Measurements from ENCODE around the gene CP.

Gene CP

DNA sequence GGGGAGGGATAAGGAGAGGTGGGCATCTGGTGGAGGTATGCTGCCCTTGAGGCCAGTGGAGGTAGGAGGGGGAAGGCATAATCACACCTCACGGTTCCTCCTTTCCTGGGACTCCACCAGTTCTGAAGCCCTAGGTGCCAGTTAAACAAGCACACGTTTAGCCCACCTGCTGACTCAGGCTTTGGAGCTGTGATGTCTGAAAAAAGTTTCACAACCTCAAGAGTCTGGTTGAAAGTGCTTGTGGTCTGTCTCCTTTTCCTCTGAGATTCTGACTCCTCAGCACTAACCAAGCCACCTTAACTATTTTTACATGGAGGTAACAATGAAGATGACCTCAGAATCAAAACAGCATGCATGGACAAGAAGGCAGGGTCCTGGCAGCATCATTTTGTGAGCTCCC is 69.2 kb downstream of the CP start:
- H3K4me3 ChIP-seq (replicated peaks; ENCODE audit: low read depth, low read length): no peak overlapping the region
- TF ChIP-seq, protein P1, sequence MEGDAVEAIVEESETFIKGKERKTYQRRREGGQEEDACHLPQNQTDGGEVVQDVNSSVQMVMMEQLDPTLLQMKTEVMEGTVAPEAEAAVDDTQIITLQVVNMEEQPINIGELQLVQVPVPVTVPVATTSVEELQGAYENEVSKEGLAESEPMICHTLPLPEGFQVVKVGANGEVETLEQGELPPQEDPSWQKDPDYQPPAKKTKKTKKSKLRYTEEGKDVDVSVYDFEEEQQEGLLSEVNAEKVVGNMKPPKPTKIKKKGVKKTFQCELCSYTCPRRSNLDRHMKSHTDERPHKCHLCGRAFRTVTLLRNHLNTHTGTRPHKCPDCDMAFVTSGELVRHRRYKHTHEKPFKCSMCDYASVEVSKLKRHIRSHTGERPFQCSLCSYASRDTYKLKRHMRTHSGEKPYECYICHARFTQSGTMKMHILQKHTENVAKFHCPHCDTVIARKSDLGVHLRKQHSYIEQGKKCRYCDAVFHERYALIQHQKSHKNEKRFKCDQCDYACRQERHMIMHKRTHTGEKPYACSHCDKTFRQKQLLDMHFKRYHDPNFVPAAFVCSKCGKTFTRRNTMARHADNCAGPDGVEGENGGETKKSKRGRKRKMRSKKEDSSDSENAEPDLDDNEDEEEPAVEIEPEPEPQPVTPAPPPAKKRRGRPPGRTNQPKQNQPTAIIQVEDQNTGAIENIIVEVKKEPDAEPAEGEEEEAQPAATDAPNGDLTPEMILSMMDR (IDR thresholded peaks at IDR 0.05; ENCODE audit: low read depth, low read length, missing control alignments): no peak
- no peak for DNase-seq (ENCODE audit: extremely low read depth, low read depth)

DNA sequence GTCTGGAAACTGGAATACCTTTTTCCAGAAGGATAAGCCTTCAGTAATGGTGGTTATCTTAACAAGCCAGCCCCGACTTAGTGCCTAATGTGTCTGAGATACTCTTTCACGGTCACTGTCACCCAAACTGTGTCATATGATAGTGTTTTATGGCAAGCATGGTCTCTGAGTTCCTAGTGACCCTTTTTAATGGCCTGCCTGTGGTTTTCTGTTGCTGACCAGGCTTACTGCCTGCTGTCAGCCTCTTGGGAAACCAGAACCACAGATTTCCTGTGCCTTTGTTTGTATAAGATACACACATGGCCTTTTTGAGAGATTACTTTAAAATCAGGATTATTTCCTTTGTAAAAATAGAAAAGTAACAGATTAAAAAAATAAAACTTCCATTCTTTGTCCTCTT is 69.8 kb downstream of the CP start:
- no peak for DNase-seq (ENCODE audit: extremely low read depth, low read depth)
- TF ChIP-seq, protein P1 (IDR thresholded peaks at IDR 0.05; ENCODE audit: low read depth, low read length, missing control alignments): no peak
- H3K4me3 ChIP-seq (replicated peaks; ENCODE audit: low read depth, low read length): no peak overlapping the region

DNA sequence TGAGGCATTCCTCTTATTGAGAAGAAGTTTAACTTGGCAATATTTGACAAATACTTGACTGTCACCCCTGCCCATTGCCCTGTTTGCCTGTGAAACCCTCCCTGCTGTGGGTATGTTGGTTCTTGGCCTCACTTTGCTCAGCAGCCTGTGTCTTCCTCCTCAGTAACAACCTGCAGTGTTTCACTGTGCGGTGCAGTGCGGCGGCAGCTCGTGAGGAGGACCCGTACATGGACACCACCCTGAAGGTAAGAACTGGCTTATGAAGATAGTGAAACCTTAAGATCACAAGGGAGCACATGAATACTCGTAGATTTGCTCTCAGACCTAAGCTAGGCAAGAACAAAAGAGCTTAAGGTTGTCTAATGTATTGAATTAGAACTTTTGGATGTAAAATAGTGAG is 71.2 kb downstream of the CP start:
- DNase-seq (ENCODE audit: extremely low read depth, low read depth): no peak
- TF ChIP-seq, protein P1 (IDR thresholded peaks at IDR 0.05; ENCODE audit: low read depth, low read length, missing control alignments): no peak
- H3K4me3 ChIP-seq (replicated peaks; ENCODE audit: low read depth, low read length): no peak overlapping the region

DNA sequence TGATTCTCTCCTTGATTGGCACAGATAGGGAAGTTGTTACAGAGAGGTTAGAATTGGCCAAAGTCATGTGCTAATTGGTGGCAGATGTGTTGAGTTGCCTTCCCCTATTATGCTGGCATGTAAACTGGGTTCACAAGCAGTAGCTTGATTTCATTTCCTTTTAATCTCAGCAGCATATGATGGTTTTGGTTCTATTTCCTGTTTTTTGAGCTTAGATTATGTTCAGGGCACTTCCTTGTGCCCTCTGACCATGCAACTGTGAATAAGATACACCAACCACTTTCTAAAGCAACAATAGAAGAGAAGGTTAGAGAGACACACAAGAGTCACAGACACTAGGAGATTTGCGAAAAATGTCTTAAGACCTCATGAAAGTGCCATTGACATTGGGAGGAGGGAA is 75.7 kb downstream of the CP start:
- no peak for DNase-seq (ENCODE audit: extremely low read depth, low read depth)
- TF ChIP-seq, protein P1 (IDR thresholded peaks at IDR 0.05; ENCODE audit: low read depth, low read length, missing control alignments): no peak
- no peak overlapping the region for H3K4me3 ChIP-seq (replicated peaks; ENCODE audit: low read depth, low read length)

DNA sequence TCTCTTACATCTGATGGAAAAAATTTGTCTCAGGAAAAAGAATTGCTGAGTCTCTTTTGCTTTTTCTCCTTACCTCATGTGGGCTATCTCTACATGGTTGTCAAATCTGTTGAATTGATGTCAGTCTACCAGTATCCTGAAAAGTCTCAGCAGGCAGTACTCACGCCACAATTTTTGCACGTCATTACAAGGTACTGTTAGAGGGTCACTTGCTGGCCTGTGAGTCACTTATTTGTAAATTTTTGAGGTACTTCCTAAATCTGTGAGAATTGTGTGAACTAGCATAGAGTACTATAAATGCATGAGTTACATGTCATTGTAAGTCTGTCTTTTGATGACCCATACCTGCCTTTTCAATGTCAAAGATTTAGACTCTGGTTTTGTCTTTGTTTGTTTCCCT is 76.3 kb downstream of the CP start:
- DNase-seq (ENCODE audit: extremely low read depth, low read depth): no peak
- TF ChIP-seq, protein P1 (IDR thresholded peaks at IDR 0.05; ENCODE audit: low read depth, low read length, missing control alignments): no peak
- H3K4me3 ChIP-seq (replicated peaks; ENCODE audit: low read depth, low read length): no peak overlapping the region

DNA sequence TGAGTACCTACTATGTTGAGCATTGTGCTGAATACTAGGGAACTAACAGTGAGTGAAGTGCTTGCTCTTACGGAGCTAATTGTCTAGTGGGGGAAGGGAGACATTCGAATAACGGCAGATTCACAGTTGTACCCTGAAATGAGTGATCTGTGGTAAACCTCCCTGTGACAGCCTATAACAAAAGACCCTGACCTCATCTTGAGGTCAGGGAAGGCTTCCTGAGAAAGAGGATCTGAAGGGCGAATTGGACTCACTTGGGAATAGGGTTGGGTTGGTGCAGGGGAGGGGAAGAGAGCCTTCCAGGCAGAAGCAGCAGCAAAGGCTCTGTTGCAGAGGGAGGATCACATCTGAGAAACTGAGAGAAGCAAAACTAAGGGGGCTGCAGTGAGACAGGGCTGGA is 78.9 kb downstream of the CP start:
- no peak for DNase-seq (ENCODE audit: extremely low read depth, low read depth)
- no peak overlapping the region for H3K4me3 ChIP-seq (replicated peaks; ENCODE audit: low read depth, low read length)
- TF ChIP-seq, protein P1 (IDR thresholded peaks at IDR 0.05; ENCODE audit: low read depth, low read length, missing control alignments): no peak

DNA sequence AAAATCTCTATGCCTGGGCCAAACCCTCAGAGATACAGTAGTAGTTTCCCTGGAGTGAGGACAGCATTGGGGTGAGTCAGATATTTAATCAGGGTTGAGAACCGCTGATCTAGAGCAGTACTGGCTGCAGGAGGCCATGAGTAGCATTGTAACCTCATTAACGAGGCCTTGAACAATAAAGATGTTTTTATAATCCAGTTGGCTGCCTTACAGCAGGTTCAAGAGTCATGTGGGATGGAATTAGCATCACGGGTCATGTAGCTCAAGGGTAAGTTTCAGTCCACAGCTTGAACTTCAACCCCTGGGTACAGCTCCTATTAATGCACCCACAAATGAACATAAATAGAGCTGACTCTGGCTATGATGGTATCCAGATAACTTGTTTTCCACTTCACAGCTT is 87.1 kb downstream of the CP start:
- TF ChIP-seq, protein P1 (IDR thresholded peaks at IDR 0.05; ENCODE audit: low read depth, low read length, missing control alignments): no peak
- H3K4me3 ChIP-seq (replicated peaks; ENCODE audit: low read depth, low read length): no peak overlapping the region
- no peak for DNase-seq (ENCODE audit: extremely low read depth, low read depth)
